Esophagus muscularis mucosa (tissue), 4 donors: ENCODE results near the gene TUBGCP2. TPM values are rescaled to one million over a fixed set of nuclear protein-coding genes. Genes with fewer than 3 reads are reported as not detected.

Experiments used
- DNase-seq: peaks from one replicate; pipeline ENCODE4 v3.0.0-alpha.2; 2017; ENCODE audit errors: extremely low spot score
- H3K27ac ChIP-seq, 4 donors: fragments of 200-600 bp; sonication (generic); replicated peaks in 1 of 4; 1 replicate in 3 of 4; 2 replicates in 1 of 4; pipeline ENCODE4 v1.5.1; 2016 to 2019; ENCODE audit warnings: mild to moderate bottlenecking in 1 of 4
- H3K27me3 ChIP-seq, 4 donors: fragments of 200-600 bp; sonication (generic); one replicate each; pipeline versions ENCODE4 v1.5.1 to v1.6.0; 2016 to 2019
- H3K36me3 ChIP-seq, 4 donors: fragments of 200-600 bp; sonication (generic); one replicate each; pipeline ENCODE4 v1.5.1; 2016 to 2019
- H3K4me1 ChIP-seq, 4 donors: fragments of 200-600 bp; sonication (generic); one replicate each; pipeline ENCODE4 v1.5.1; 2016 to 2019
- H3K4me3 ChIP-seq, 4 donors: fragments of 200-600 bp; sonication (generic); 1 replicate in 2 of 4; 2 replicates in 2 of 4; pipeline ENCODE4 v1.5.1; 2016 to 2019; ENCODE audit warnings: mild to moderate bottlenecking in 4 of 4, moderate library complexity in 1 of 4
- H3K9me3 ChIP-seq, 4 donors: fragments of 200-600 bp; sonication (generic); 1 replicate in 3 of 4; 2 replicates in 1 of 4; pipeline ENCODE4 v1.5.1; 2016 to 2019
- CTCF ChIP-seq, 3 experiments: fragments of 200-600 bp in 2 of 3; fragments of 450-650 bp in 1 of 3; sonication (generic) in 2 of 3; IDR thresholded peaks; one replicate each; pipeline ENCODE4 v1.5.1; 2017 to 2019; ENCODE audit warnings: antibody characterized with exemption in 3 of 3, mild to moderate bottlenecking in 2 of 3, moderate library complexity in 1 of 3
- EP300 ChIP-seq: sonication (generic); formaldehyde crosslinking; IDR thresholded peaks from one replicate; pipeline ENCODE4 v1.6.1; 2017; ENCODE audit warnings: antibody characterized with exemption
- POLR2A ChIP-seq: fragments of 450-650 bp; IDR thresholded peaks from one replicate; pipeline ENCODE4 v1.6.1; 2017; ENCODE audit warnings: antibody characterized with exemption, moderate library complexity, mild to moderate bottlenecking, low read depth
- POLR2AphosphoS5 ChIP-seq, 2 donors: sonication (generic); formaldehyde crosslinking; IDR thresholded peaks; one replicate each; pipeline ENCODE4 v1.6.1; 2017; ENCODE audit warnings: antibody characterized with exemption in 2 of 2
- WGBS: methylation state at CpG from one replicate; pipeline ENCODE4 v1.1.5; 2018; 5-methylcytosine and 5-hydroxymethylcytosine counted together
- intact Hi-C: fragments of 100-400 bp; cut with DNase I; formaldehyde crosslinking; loops from one replicate; pipeline ENCODE4 v1.15.1; 2023
- total RNA-seq, 4 donors: library from RNA; depleted of rRNA; stranded (reverse); fragments of >200 nt; gene quantifications; one replicate each; pipeline versions ENCODE4 v1.1.0 to v1.2.1, GENCODE V29; 2016

TUBGCP2 gene
- total RNA-seq, 4 donors from 2014 or later, result 30.2 to 54.4 (median 39.0) TPM

- intact Hi-C loops, result no loop called here
- Histone ChIP-seq H3K27me3 (peaks cover 0 to 42% (median 10%) of the 10 kb centered on the region in 4 donors), H3K4me3 (no peak overlapping the region), H3K27ac (no peak overlapping the region), H3K4me1 (peaks cover 6 to 26% (median 18%) of the 10 kb centered on the region in 4 donors), H3K36me3 (peaks cover 0 to 42% (median 13%) of the 10 kb centered on the region in 4 donors), H3K9me3 (no peaks in the 10 kb centered on the region)
- WGBS, result 87% methylated on average over 13 of the region's 28 CpGs
- no peak for DNase-seq
- TF ChIP-seq POLR2A, result no peak
- no peak for TF ChIP-seq EP300
- no peak for TF ChIP-seq POLR2AphosphoS5 (IDR thresholded peaks at IDR 0.05)
- TF ChIP-seq CTCF (IDR thresholded peaks at IDR 0.05), result no peak
These were observed 35.0 kb downstream of the TUBGCP2 start for GRCh38 chr10:133273534-133274143.

GRCh38 chr10:133272964-133273420 is 35.7 kb downstream of the TUBGCP2 start:
- Histone ChIP-seq H3K4me3 (no peak overlapping the region), H3K9me3 (no peaks in the 10 kb centered on the region), H3K27me3 (peaks cover 0 to 42% (median 10%) of the 10 kb centered on the region in 4 donors), H3K27ac (no peak overlapping the region), H3K36me3 (peaks cover 0 to 42% (median 11%) of the 10 kb centered on the region in 4 donors), H3K4me1 (peaks cover 6 to 26% (median 16%) of the 10 kb centered on the region in 4 donors)
- TF ChIP-seq POLR2AphosphoS5 (IDR thresholded peaks at IDR 0.05), result no peak
- TF ChIP-seq EP300, result no peak
- no peak for TF ChIP-seq POLR2A
- no peak for TF ChIP-seq CTCF (IDR thresholded peaks at IDR 0.05)
- WGBS, result 86% methylated on average over 8 of the region's 25 CpGs
- no peak for DNase-seq
- intact Hi-C loops, result no loop called here

GRCh38 chr10:133272301-133272963 is 36.2 kb downstream of the TUBGCP2 start:
- Histone ChIP-seq H3K9me3 (no peaks in the 10 kb centered on the region), H3K27ac (no peak overlapping the region), H3K27me3 (peaks cover 0 to 37% (median 10%) of the 10 kb centered on the region in 4 donors), H3K36me3 (peaks cover 0 to 42% (median 11%) of the 10 kb centered on the region in 4 donors), H3K4me1 (peaks cover 6 to 22% (median 13%) of the 10 kb centered on the region in 4 donors), H3K4me3 (no peak overlapping the region)
- no peak for DNase-seq
- intact Hi-C loops, result no loop called here
- no peak for TF ChIP-seq POLR2AphosphoS5 (IDR thresholded peaks at IDR 0.05)
- no peak for TF ChIP-seq EP300
- no peak for TF ChIP-seq POLR2A
- TF ChIP-seq CTCF (IDR thresholded peaks at IDR 0.05), result no peak
- WGBS, result 82% methylated on average over 20 of the region's 29 CpGs

- peaks cover 0 to 42% (median 11%) of the 10 kb centered on the region in 4 donors for H3K36me3 ChIP-seq
These were observed 37.0 kb downstream of the TUBGCP2 start for GRCh38 chr10:133271521-133272300.

More at GRCh38 chr10:133271521-133272300, 37.0 kb downstream of the TUBGCP2 start:
- WGBS, result 82% methylated on average over 17 of the region's 35 CpGs
- intact Hi-C loops, result no loop called here
- no peak for DNase-seq
- TF ChIP-seq POLR2AphosphoS5 (IDR thresholded peaks at IDR 0.05) (no peak), CTCF (IDR thresholded peaks at IDR 0.05) (no peak), POLR2A (no peak), EP300 (no peak)
- peaks cover 0 to 29% (median 6%) of the 10 kb centered on the region in 4 donors for H3K27me3 ChIP-seq
- H3K27ac ChIP-seq, result no peak overlapping the region
- no peaks in the 10 kb centered on the region for H3K9me3 ChIP-seq
- H3K4me3 ChIP-seq, result no peak overlapping the region
- H3K4me1 ChIP-seq, result peaks cover 5 to 15% (median 6%) of the 10 kb centered on the region in 4 donors
